ENCODE measurements around the gene ACTN4. TPM values are rescaled to one million over a fixed set of nuclear protein-coding genes. Genes with fewer than 3 reads are reported as not detected.

ACTN4 gene
- total and polyA plus RNA-seq, 2 donors (not counting 1 experiment from before 2014, with no cell fraction given) = 108 to 164 TPM

- ChIA-PET POLR2A (no interaction called here), CTCF (interaction anchor here (1.0 kb wide), 1 partner anchor 192 kb away, joined by 3 read pairs; no protein-coding TSS in a partner anchor)
- Histone ChIP-seq H3K79me2 (ENCODE audit: control insufficient read depth, insufficient read depth, low read length) (peaks cover 86% of the 10 kb centered on the region), H3K27me3 (replicated peaks in 1 of 4; ENCODE audit: control extremely low read depth in 1 of 4, control insufficient read depth in 3 of 4, insufficient read depth in 4 of 4, low read length in 3 of 4) (no peaks in the 10 kb centered on the region), H3K9me3 (ENCODE audit: control extremely low read depth in 1 of 3, control insufficient read depth in 2 of 3, insufficient read depth in 1 of 3, low read length in 2 of 3) (no peaks in the 10 kb centered on the region), H4K20me1 (ENCODE audit: control insufficient read depth, insufficient read depth, low read length, poor library complexity, severe bottlenecking) (peaks cover 74% of the 10 kb centered on the region), H3K4me2 (replicated peaks; ENCODE audit: low read depth, low read length, poor library complexity, severe bottlenecking) (peak overlapping the region; percentile 62), H2AFZ (ENCODE audit: insufficient read depth, low read depth, low read length, poor library complexity, severe bottlenecking) (no peak overlapping the region), H3K9ac (ENCODE audit: low read length) (peak overlapping the region; percentile 41), H3K4me1 (ENCODE audit: control insufficient read depth in 2 of 2, insufficient read depth in 2 of 2, low read length in 2 of 2) (peaks cover 35 to 57% of the 10 kb centered on the region in 2 donors), H3K36me3 (replicated peaks in 1 of 2; ENCODE audit: control extremely low read depth in 1 of 2, control insufficient read depth in 1 of 2, extremely low read depth in 1 of 2, insufficient read depth in 2 of 2, low read length in 1 of 2) (peaks cover 0 to 21% of the 10 kb centered on the region in 2 experiments), H3K4me3 (ENCODE audit: control extremely low read depth in 1 of 5, extremely low read depth in 1 of 5, insufficient read depth in 1 of 5, low read depth in 2 of 5, low read length in 4 of 5) (no peak overlapping the region), H3K27ac (ENCODE audit: low read length in 2 of 2) (no peak overlapping the region)
- DNase-seq (no peak), ATAC-seq (ENCODE audit: low read depth) (no peak)
- Mint-ChIP-seq H3K4me3 (peak overlapping the region; percentile 76), H3K27me3 (no peaks in the 10 kb centered on the region), H3K27ac (no peak overlapping the region), H3K4me1 (peaks cover 57% of the 10 kb centered on the region), H3K9me3 (ENCODE audit: insufficient read depth) (no peaks in the 10 kb centered on the region)
- intact Hi-C loops (cut with micrococcal nuclease) = no loop called here
- TF ChIP-seq CTCF (IDR thresholded peaks at IDR 0.05) (no peak), EZH2 (IDR thresholded peaks at IDR 0.05; ENCODE audit: borderline replicate concordance, insufficient read depth, low read depth, low read length, poor library complexity, severe bottlenecking) (no peak)
- WGBS (ENCODE audit: insufficient coverage) = 90% methylated on average over 5 of the region's 22 CpGs
These were observed 48.6 kb downstream of the ACTN4 start for GRCh38 chr19:38695832-38696728.

DNA sequence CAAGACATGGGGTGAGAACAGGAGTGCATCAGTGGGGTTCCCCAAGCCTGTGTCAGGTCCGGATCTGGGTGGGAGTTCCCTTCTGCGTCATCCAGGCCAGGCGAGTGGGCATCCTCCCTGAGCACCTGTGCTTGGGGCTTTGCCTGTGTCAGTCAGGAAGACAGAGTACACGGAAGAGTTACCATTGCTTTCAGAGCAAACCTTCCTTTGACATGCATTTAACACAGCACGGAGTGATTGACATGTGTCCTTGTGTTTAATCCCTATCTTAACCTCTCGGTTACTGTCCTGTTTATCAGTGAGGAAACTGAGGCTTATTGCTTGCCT is 49.2 kb downstream of the ACTN4 start:
- Mint-ChIP-seq H3K4me3 (no peak overlapping the region), H3K27ac (no peak overlapping the region), H3K9me3 (ENCODE audit: insufficient read depth) (no peaks in the 10 kb centered on the region), H3K27me3 (no peaks in the 10 kb centered on the region), H3K4me1 (peaks cover 57% of the 10 kb centered on the region)
- intact Hi-C loops (cut with micrococcal nuclease) = no loop called here
- DNase-seq = no peak
- H4K20me1 ChIP-seq (ENCODE audit: control insufficient read depth, insufficient read depth, low read length, poor library complexity, severe bottlenecking) = peaks cover 75% of the 10 kb centered on the region
- H3K36me3 ChIP-seq (replicated peaks in 1 of 2; ENCODE audit: control extremely low read depth in 1 of 2, control insufficient read depth in 1 of 2, extremely low read depth in 1 of 2, insufficient read depth in 2 of 2, low read length in 1 of 2) = peaks cover 0 to 27% of the 10 kb centered on the region in 2 experiments
- ChIA-PET CTCF (no interaction called here), POLR2A (no interaction called here)
- no peaks in the 10 kb centered on the region for H3K27me3 ChIP-seq (replicated peaks in 1 of 4; ENCODE audit: control extremely low read depth in 1 of 4, control insufficient read depth in 3 of 4, insufficient read depth in 4 of 4, low read length in 3 of 4)
- peaks cover 35 to 56% of the 10 kb centered on the region in 2 donors for H3K4me1 ChIP-seq (ENCODE audit: control insufficient read depth in 2 of 2, insufficient read depth in 2 of 2, low read length in 2 of 2)
- no peak for ATAC-seq (ENCODE audit: low read depth)
- no peak for TF ChIP-seq CTCF (IDR thresholded peaks at IDR 0.05)
- TF ChIP-seq EZH2 (IDR thresholded peaks at IDR 0.05; ENCODE audit: borderline replicate concordance, insufficient read depth, low read depth, low read length, poor library complexity, severe bottlenecking) = no peak
- H3K27ac ChIP-seq (ENCODE audit: low read length in 2 of 2) = no peak overlapping the region
- H3K9ac ChIP-seq (ENCODE audit: low read length) = no peak overlapping the region
- no peaks in the 10 kb centered on the region for H3K9me3 ChIP-seq (ENCODE audit: control extremely low read depth in 1 of 3, control insufficient read depth in 2 of 3, insufficient read depth in 1 of 3, low read length in 2 of 3)
- H3K4me2 ChIP-seq (replicated peaks; ENCODE audit: low read depth, low read length, poor library complexity, severe bottlenecking) = no peak overlapping the region
- 98% methylated on average over 6 of the region's 6 CpGs for WGBS (ENCODE audit: insufficient coverage)
- no peak overlapping the region for H3K4me3 ChIP-seq (ENCODE audit: control extremely low read depth in 1 of 5, extremely low read depth in 1 of 5, insufficient read depth in 1 of 5, low read depth in 2 of 5, low read length in 4 of 5)
- H2AFZ ChIP-seq (ENCODE audit: insufficient read depth, low read depth, low read length, poor library complexity, severe bottlenecking) = no peak overlapping the region
- peaks cover 82% of the 10 kb centered on the region for H3K79me2 ChIP-seq (ENCODE audit: control insufficient read depth, insufficient read depth, low read length)

Measured in B cell (primary cell).